H1 (cell line): ENCODE results near the gene IL17RD. TPM values are rescaled to one million over a fixed set of nuclear protein-coding genes. Genes with fewer than 3 reads are reported as not detected.

ENCODE experiments used
- CTCF ChIA-PET: fragments of 300-600 bp; sonication (Branson Sonifier 250); formaldehyde crosslinking; loops from one replicate; lab custom pipeline; 2021; ENCODE audit not compliant: partially characterized antibody; lab: Charles Lee
- POLR2A ChIA-PET: fragments of 300-600 bp; sonication (Branson Sonifier 250); formaldehyde crosslinking; loops from one replicate; lab custom pipeline; 2021; ENCODE audit warnings: inconsistent platforms; ENCODE audit not compliant: partially characterized antibody; lab: Charles Lee
- DNase-seq, 2 experiments: peaks; one replicate each; pipeline versions ENCODE4 v3.0.0 to v3.0.0-alpha.2; 2010 to 2022; ENCODE audit warnings: low spot score in 2 of 2, low read depth in 1 of 2, mixed read lengths in 1 of 2
- FAIRE-seq: peaks from 2 replicates; lab custom pipeline; 2011; peaks lifted over from hg19 to GRCh38; lab: Jason Lieb, UNC
- H2AFZ ChIP-seq: 2 replicates; pipeline ENCODE4 v1.8.1; 2012; ENCODE audit warnings: low read length, inconsistent platforms
- H2AK5ac ChIP-seq: 2 replicates; pipeline ENCODE4 v1.6.1; 2013; ENCODE audit warnings: low read depth, low read length
- H2BK120ac ChIP-seq: replicated peaks from 2 replicates; pipeline ENCODE3; 2013; ENCODE audit warnings: low read depth, low read length, inconsistent platforms
- H2BK12ac ChIP-seq: 2 replicates; pipeline ENCODE4 v1.6.1; 2013; ENCODE audit warnings: low read depth, low read length
- H2BK15ac ChIP-seq: 2 replicates; pipeline ENCODE4 v1.6.1; 2013; ENCODE audit warnings: low read length
- H2BK20ac ChIP-seq: 2 replicates; pipeline ENCODE4 v1.6.1; 2013; ENCODE audit warnings: low read length
- H2BK5ac ChIP-seq: 2 replicates; pipeline ENCODE4 v1.6.1; 2013; ENCODE audit warnings: low read depth, low read length
- H3K14ac ChIP-seq: 2 replicates; pipeline ENCODE4 v1.6.1; 2013; ENCODE audit warnings: inconsistent platforms; ENCODE audit not compliant: insufficient read length
- H3K18ac ChIP-seq: 2 replicates; pipeline ENCODE4 v1.6.1; 2013; ENCODE audit warnings: low read length; ENCODE audit errors: extremely low read depth
- H3K23ac ChIP-seq: 2 replicates; pipeline ENCODE4 v1.6.1; 2013; ENCODE audit warnings: inconsistent platforms; ENCODE audit not compliant: insufficient read length
- H3K23me2 ChIP-seq: 2 replicates; pipeline ENCODE4 v1.6.1; 2013; ENCODE audit warnings: low read depth, low read length
- H3K27ac ChIP-seq: 2 replicates; pipeline ENCODE4 v1.6.1; 2011; ENCODE audit warnings: low read depth, low read length, inconsistent platforms
- H3K27me3 ChIP-seq, 4 experiments: replicated peaks in 1 of 4; 1 replicate in 1 of 4; 2 replicates in 3 of 4; pipeline versions ENCODE4 v1.6.1 to v1.8.1; 2011 to 2013; ENCODE audit warnings: low read length in 3 of 4, mild to moderate bottlenecking in 3 of 4, inconsistent platforms in 2 of 4, mixed read lengths in 2 of 4, moderate library complexity in 1 of 4; ENCODE audit not compliant: control insufficient read depth in 3 of 4, insufficient read depth in 3 of 4; ENCODE audit errors: extremely low read depth in 1 of 4
- H3K36me3 ChIP-seq, 4 experiments: 2 replicates each; pipeline versions ENCODE4 v1.6.1 to v1.8.1; 2011 to 2013; ENCODE audit warnings: mild to moderate bottlenecking in 4 of 4, low read length in 3 of 4, moderate library complexity in 2 of 4, control low read depth in 1 of 4, inconsistent platforms in 1 of 4; ENCODE audit not compliant: insufficient read depth in 4 of 4, control insufficient read depth in 2 of 4
- H3K4ac ChIP-seq: replicated peaks from 2 replicates; pipeline ENCODE3; 2013; ENCODE audit warnings: low read length, low read depth, mixed read lengths, inconsistent platforms; ENCODE audit not compliant: insufficient read length
- H3K4me1 ChIP-seq, 4 experiments: replicated peaks in 1 of 4; 1 replicate in 1 of 4; 2 replicates in 3 of 4; pipeline versions ENCODE4 v1.6.1 to v1.8.1; 2011 to 2013; ENCODE audit warnings: low read length in 3 of 4, inconsistent platforms in 2 of 4, mixed read lengths in 1 of 4; ENCODE audit not compliant: insufficient read depth in 4 of 4, control insufficient read depth in 3 of 4
- H3K4me2 ChIP-seq, 2 experiments: 2 replicates each; pipeline versions ENCODE4 v1.6.1 to v1.8.1; 2011 to 2013; ENCODE audit warnings: low read depth in 2 of 2, low read length in 2 of 2, control low read depth in 1 of 2, inconsistent platforms in 1 of 2, mild to moderate bottlenecking in 1 of 2; ENCODE audit not compliant: insufficient read depth in 1 of 2
- H3K4me3 ChIP-seq, 4 experiments: fragments of 200-600, 300-600 bp in 1 of 4; sonication (generic), shearing (Covaris generic), sonication (Bioruptor Twin) in 1 of 4; 2 replicates each; pipeline versions ENCODE4 v1.5.1 to v1.8.1; 2011 to 2016; ENCODE audit warnings: low read length in 4 of 4, low read depth in 3 of 4, control low read depth in 2 of 4, inconsistent platforms in 2 of 4, mild to moderate bottlenecking in 2 of 4, mixed read lengths in 1 of 4, moderate library complexity in 1 of 4; ENCODE audit not compliant: insufficient read depth in 2 of 4; ENCODE audit errors: extremely low read depth in 1 of 4
- H3K56ac ChIP-seq: replicated peaks from 2 replicates; pipeline ENCODE3; 2013; ENCODE audit warnings: low read depth, mild to moderate bottlenecking, mixed read lengths, low read length, inconsistent platforms; ENCODE audit not compliant: insufficient read length
- H3K79me1 ChIP-seq: 2 replicates; pipeline ENCODE4 v1.6.1; 2013; ENCODE audit warnings: low read depth, low read length, control low read depth
- H3K79me2 ChIP-seq, 2 experiments: 2 replicates each; pipeline versions ENCODE4 v1.6.1 to v1.8.1; 2012 to 2013; ENCODE audit warnings: low read length in 2 of 2, mild to moderate bottlenecking in 2 of 2, inconsistent platforms in 1 of 2; ENCODE audit not compliant: insufficient read depth in 2 of 2, control insufficient read depth in 1 of 2
- H3K9ac ChIP-seq, 4 experiments: replicated peaks in 1 of 4; 1 replicate in 1 of 4; 2 replicates in 3 of 4; pipeline versions ENCODE4 v1.6.1 to v1.8.1; 2011 to 2013; ENCODE audit warnings: low read depth in 3 of 4, low read length in 3 of 4, control low read depth in 2 of 4, mild to moderate bottlenecking in 2 of 4, moderate library complexity in 2 of 4, inconsistent platforms in 1 of 4; ENCODE audit errors: extremely low read depth in 1 of 4
- H3K9me3 ChIP-seq, 2 experiments: 2 replicates each; pipeline versions ENCODE4 v1.6.1 to v1.8.1; 2012 to 2013; ENCODE audit warnings: mild to moderate bottlenecking in 2 of 2, moderate library complexity in 2 of 2, control low read depth in 1 of 2, inconsistent platforms in 1 of 2, low read depth in 1 of 2, low read length in 1 of 2, mixed read lengths in 1 of 2; ENCODE audit not compliant: insufficient read depth in 2 of 2
- H4K20me1 ChIP-seq, 2 experiments: replicated peaks in 1 of 2; 2 replicates each; pipeline versions ENCODE3 to v1.8.1; 2011 to 2013; ENCODE audit warnings: inconsistent platforms in 2 of 2, low read length in 2 of 2, mild to moderate bottlenecking in 1 of 2; ENCODE audit not compliant: insufficient read depth in 2 of 2, control insufficient read depth in 1 of 2
- H4K5ac ChIP-seq: 2 replicates; pipeline ENCODE4 v1.6.1; 2013; ENCODE audit warnings: low read length, low read depth, mixed read lengths, inconsistent platforms; ENCODE audit not compliant: insufficient read length
- H4K8ac ChIP-seq: 2 replicates; pipeline ENCODE4 v1.8.0; 2013; ENCODE audit warnings: mild to moderate bottlenecking, moderate library complexity, low read length, inconsistent platforms; ENCODE audit not compliant: insufficient read depth; ENCODE audit errors: extremely low read depth
- H4K91ac ChIP-seq: replicated peaks from 2 replicates; pipeline ENCODE3; 2013; ENCODE audit warnings: low read length, mixed read lengths, inconsistent platforms; ENCODE audit not compliant: insufficient read length
- EGR1 ChIP-seq: IDR thresholded peaks from 2 replicates; pipeline ENCODE4 v1.6.1; 2011; ENCODE audit warnings: low read depth, low read length, borderline replicate concordance
- RFX5 ChIP-seq: IDR thresholded peaks from 2 replicates; pipeline ENCODE4 v1.6.1; 2011; ENCODE audit warnings: low read depth, low read length, improper control_type of control experiment, borderline replicate concordance
- TCF12 ChIP-seq: IDR thresholded peaks from 2 replicates; pipeline ENCODE4 v1.6.1; 2011; ENCODE audit warnings: low read depth, mild to moderate bottlenecking, low read length
- ZNF274 ChIP-seq: IDR thresholded peaks from 2 replicates; pipeline ENCODE4 v1.7.0; 2012; ENCODE audit warnings: low read length, borderline replicate concordance; ENCODE audit errors: extremely low read depth
- WGBS, 2 experiments: shearing (Covaris generic) in 1 of 2; methylation state at CpG; one replicate each; pipeline versions ENCODE4 v1.1.6 to v1.1.7; 2013 to 2015; ENCODE audit warnings: low lambda C conversion rate in 2 of 2, mixed read lengths in 2 of 2, inconsistent platforms in 1 of 2, low coverage in 1 of 2, missing lambda C conversion rate in 1 of 2; ENCODE audit not compliant: insufficient replicate concordance in 2 of 2, insufficient coverage in 1 of 2, insufficient read length in 1 of 2; ENCODE audit errors: extremely low coverage in 1 of 2, missing lambda C conversion rate in 1 of 2; 5-methylcytosine and 5-hydroxymethylcytosine counted together
- polyA plus RNA-seq, 7 experiments: library from polyadenylated mRNA; depleted of rRNA in 3 of 7; stranded (reverse) in 5 of 7; unstranded in 2 of 7; fragments of >200 nt in 5 of 7; fragments of 200-250 nt in 2 of 7; gene quantifications; 1 replicate in 5 of 7; 2 replicates in 1 of 7; 4 replicates in 1 of 7; pipeline versions ENCODE4 v1.2.1 to v1.2.3, GENCODE V29; 2011 to 2013; ENCODE audit warnings: missing spikeins in 2 of 7, mixed read lengths in 2 of 7
- total RNA-seq: library from RNA; stranded (reverse); fragmentation: NEBNext Ultra II Directional; extraction: Animal tissue kit (Norgen Biotek cat#: 25700); gene quantifications from 2 replicates; pipeline ENCODE4 v1.2.1, GENCODE V29; 2021

Gene IL17RD
- total and polyA plus RNA-seq, 2 of the 8 experiments (the other 6 are each of a cell fraction or from before 2014, with no cell fraction given) = 10.9 to 48.9 TPM

- Histone ChIP-seq H2AFZ (no peak overlapping the region), H3K79me2 (no peaks in the 10 kb centered on the region), H3K4me3 (no peak overlapping the region), H3K18ac (no peak overlapping the region), H3K79me1 (no peaks in the 10 kb centered on the region; the same call in 1 of the 2 replicates), H2BK20ac (no peak overlapping the region), H4K8ac (no peak overlapping the region), H3K4me2 (no peak overlapping the region), H3K27ac (no peak overlapping the region), H3K23me2 (no peaks in the 10 kb centered on the region), H3K4me1 (peaks cover 0 to 3% (median 1%) of the 10 kb centered on the region in 4 experiments; a peak in 5 of 7 replicates), H3K27me3 (no peaks in the 10 kb centered on the region), H2BK12ac (no peak overlapping the region), H4K5ac (no peak overlapping the region), H3K56ac (no peak overlapping the region), H3K36me3 (peaks cover 0 to 8% (median 1%) of the 10 kb centered on the region in 4 experiments; a peak in 2 of 8 replicates), H2BK120ac (no peak overlapping the region), H3K9ac (no peak overlapping the region), H3K4ac (no peak overlapping the region), H3K23ac (no peak overlapping the region), H2AK5ac (no peak overlapping the region), H2BK15ac (no peak overlapping the region), H3K14ac (no peak overlapping the region), H4K91ac (no peak overlapping the region), H3K9me3 (no peaks in the 10 kb centered on the region), H4K20me1 (no peaks in the 10 kb centered on the region), H2BK5ac (no peak overlapping the region)
- ChIA-PET POLR2A (no interaction called here), CTCF (interaction anchor here (0.7 to 2.3 kb wide), 7 partner anchors 8 to 99 kb away, joined by 3 to 12 read pairs (median 3); no protein-coding TSS in a partner anchor)
- DNase-seq (no peak), FAIRE-seq (no peak)
- WGBS, 2 experiments = 89% methylated on average over 3 of the region's 3 CpGs; no CpG with 5 or more reads in 1 of the 2 experiments
- TF ChIP-seq ZNF274 = no peak
- no peak for TF ChIP-seq EGR1
- no peak for TF ChIP-seq RFX5
- no peak for TF ChIP-seq TCF12
These were observed 73.5 kb downstream of the IL17RD start for GRCh38 chr3:57091521-57092273.
